Thyroid gland (tissue), 4 donors: ENCODE measurements around the gene PAFAH1B1. TPM values are rescaled to one million over a fixed set of nuclear protein-coding genes. Genes with fewer than 3 reads are reported as not detected.
A peak's percentile ranks its signal among the peaks of the same experiment; 100 is the strongest.

Experiments
- DNase-seq, 2 donors: peaks; one replicate each; pipeline ENCODE4 v3.0.0-alpha.2; 2019
- H3K27ac ChIP-seq, 3 donors: fragments of 200-600 bp; sonication (generic); 1 replicate in 2 of 3; 2 replicates in 1 of 3; pipeline ENCODE4 v1.5.1; 2016 to 2019; ENCODE audit warnings: mild to moderate bottlenecking in 1 of 3, moderate library complexity in 1 of 3
- H3K27me3 ChIP-seq: fragments of 200-600 bp; sonication (generic); one replicate; pipeline ENCODE4 v1.5.1; 2019
- H3K36me3 ChIP-seq, 2 donors: fragments of 200-600 bp; sonication (generic); one replicate each; pipeline ENCODE4 v1.5.1; 2016 to 2019
- H3K4me1 ChIP-seq, 2 donors: fragments of 200-600 bp; sonication (generic); one replicate each; pipeline ENCODE4 v1.5.1; 2017 to 2019
- H3K4me3 ChIP-seq, 3 donors: fragments of 200-600 bp; sonication (generic); replicated peaks in 1 of 3; 1 replicate in 2 of 3; 2 replicates in 1 of 3; pipeline ENCODE4 v1.5.1; 2016; ENCODE audit warnings: mild to moderate bottlenecking in 1 of 3
- H3K9me3 ChIP-seq: fragments of 200-600 bp; sonication (generic); one replicate; pipeline ENCODE4 v1.5.1; 2017
- CTCF ChIP-seq, 6 experiments: fragments of 200-600 bp in 3 of 6; fragments of 450-650 bp in 3 of 6; sonication (generic) in 3 of 6; IDR thresholded peaks; one replicate each; pipeline ENCODE4 v1.5.1; 2016 to 2019; ENCODE audit warnings: antibody characterized with exemption in 6 of 6, mild to moderate bottlenecking in 2 of 6, inconsistent platforms in 1 of 6, moderate library complexity in 1 of 6
- POLR2A ChIP-seq, 2 donors: fragments of 450-650 bp; IDR thresholded peaks; one replicate each; pipeline ENCODE4 v1.6.1; 2017; ENCODE audit warnings: antibody characterized with exemption in 2 of 2, mild to moderate bottlenecking in 2 of 2, moderate library complexity in 1 of 2
- WGBS, 2 donors: methylation state at CpG; one replicate each; pipeline ENCODE4 v1.1.5; 2017; 5-methylcytosine and 5-hydroxymethylcytosine counted together
- intact Hi-C: fragments of 100-400 bp; cut with DNase I; formaldehyde crosslinking; loops from one replicate; pipeline ENCODE4 v1.15.1; 2023
- total RNA-seq, 4 donors: library from RNA; depleted of rRNA; stranded (reverse); fragments of >200 nt; gene quantifications; one replicate each; pipeline ENCODE4 v1.2.3, GENCODE V29; 2016

The PAFAH1B1 gene
- total RNA-seq, 4 donors from 2014 or later, result 102 to 184 (median 109) TPM

GRCh38 chr17:2594722-2595599, 1.5 kb downstream of the PAFAH1B1 start:
- H3K4me3 ChIP-seq, result peak overlapping the region; percentile 93 to 98 (median 94)
- H3K4me1 ChIP-seq, result peaks cover 43% of the 10 kb centered on the region in 2 donors
- WGBS, 2 donors, result 5 to 6% methylated on average over 16 of the region's 16 CpGs
- intact Hi-C loops, result loop anchor here (10.0 kb wide), 1 partner anchor 100 kb away; no protein-coding TSS in a partner anchor
- no peaks in the 10 kb centered on the region for H3K36me3 ChIP-seq
- TF ChIP-seq POLR2A (IDR thresholded peaks at IDR 0.05) (no peak), CTCF (IDR thresholded peaks at IDR 0.05) (no peak)
- no peaks in the 10 kb centered on the region for H3K9me3 ChIP-seq
- no peaks in the 10 kb centered on the region for H3K27me3 ChIP-seq
- no peak for DNase-seq
- H3K27ac ChIP-seq, result peak overlapping the region; percentile 94 to 99 (median 99)

GRCh38 chr17:2595716-2596115, 2.3 kb downstream of the PAFAH1B1 start:
- Histone ChIP-seq H3K27me3 (no peaks in the 10 kb centered on the region), H3K27ac (peak overlapping the region in 1 of 3 donors; percentile 29), H3K9me3 (no peaks in the 10 kb centered on the region), H3K4me3 (peak overlapping the region in 2 of 3 donors; percentile 93 to 98), H3K36me3 (no peaks in the 10 kb centered on the region), H3K4me1 (peaks cover 43 to 47% of the 10 kb centered on the region in 2 donors)
- 17 to 30% methylated on average over 4 of the region's 4 CpGs for whole genome bisulfite sequencing, 2 donors
- intact Hi-C loops, result loop anchor here (10.0 kb wide), 1 partner anchor 99 kb away; no protein-coding TSS in a partner anchor
- TF ChIP-seq CTCF (IDR thresholded peaks at IDR 0.05) (no peak), POLR2A (IDR thresholded peaks at IDR 0.05) (no peak)
- DNase-seq, result no peak

- Histone ChIP-seq H3K4me3 (no peak overlapping the region), H3K9me3 (no peaks in the 10 kb centered on the region), H3K4me1 (peaks cover 58 to 63% of the 10 kb centered on the region in 2 donors), H3K27ac (no peak overlapping the region), H3K27me3 (no peaks in the 10 kb centered on the region), H3K36me3 (no peaks in the 10 kb centered on the region)
- DNase-seq, result peak in 1 of 2 donors; percentile 26
- intact Hi-C loops, result loop anchor here (10.0 kb wide), 1 partner anchor 97 kb away; no protein-coding TSS in a partner anchor
- TF ChIP-seq POLR2A (IDR thresholded peaks at IDR 0.05) (no peak), CTCF (IDR thresholded peaks at IDR 0.05) (no peak)
- WGBS, 2 donors, result 82 to 88% methylated on average over 8 of the region's 8 CpGs
Observed at GRCh38 chr17:2598166-2598565, 4.7 kb downstream of the PAFAH1B1 start.

- H3K27ac ChIP-seq, result peak overlapping the region in 1 of 3 donors; percentile 31
- 22 to 31% methylated on average over 6 of the region's 6 CpGs for WGBS, 2 donors
- H3K36me3 ChIP-seq, result no peaks in the 10 kb centered on the region
- no peaks in the 10 kb centered on the region for H3K27me3 ChIP-seq
- H3K4me1 ChIP-seq, result peaks cover 44 to 61% of the 10 kb centered on the region in 2 donors
- no peak overlapping the region for H3K4me3 ChIP-seq
- TF ChIP-seq POLR2A (IDR thresholded peaks at IDR 0.05) (no peak), CTCF (IDR thresholded peaks at IDR 0.05) (no peak)
- intact Hi-C loops, result no loop called here
- DNase-seq, result no peak
- no peaks in the 10 kb centered on the region for H3K9me3 ChIP-seq
Observed at GRCh38 chr17:2602597-2603017, 9.2 kb downstream of the PAFAH1B1 start.
